NCI-H1092 treated with DMSO at 0.1 percent for 48 hours (cell line): Measurements from ENCODE around the gene TNRC6A.
"Not testable (repeated sequence)": the region's sequence is repeated elsewhere in the genome, so short reads cannot be mapped to it uniquely, and the experiment has no call there.

Experiments
- DNase-seq: peaks from one replicate; lab custom pipeline; 2025; lab: John Stamatoyannopoulos, UW

The TNRC6A gene

DNA sequence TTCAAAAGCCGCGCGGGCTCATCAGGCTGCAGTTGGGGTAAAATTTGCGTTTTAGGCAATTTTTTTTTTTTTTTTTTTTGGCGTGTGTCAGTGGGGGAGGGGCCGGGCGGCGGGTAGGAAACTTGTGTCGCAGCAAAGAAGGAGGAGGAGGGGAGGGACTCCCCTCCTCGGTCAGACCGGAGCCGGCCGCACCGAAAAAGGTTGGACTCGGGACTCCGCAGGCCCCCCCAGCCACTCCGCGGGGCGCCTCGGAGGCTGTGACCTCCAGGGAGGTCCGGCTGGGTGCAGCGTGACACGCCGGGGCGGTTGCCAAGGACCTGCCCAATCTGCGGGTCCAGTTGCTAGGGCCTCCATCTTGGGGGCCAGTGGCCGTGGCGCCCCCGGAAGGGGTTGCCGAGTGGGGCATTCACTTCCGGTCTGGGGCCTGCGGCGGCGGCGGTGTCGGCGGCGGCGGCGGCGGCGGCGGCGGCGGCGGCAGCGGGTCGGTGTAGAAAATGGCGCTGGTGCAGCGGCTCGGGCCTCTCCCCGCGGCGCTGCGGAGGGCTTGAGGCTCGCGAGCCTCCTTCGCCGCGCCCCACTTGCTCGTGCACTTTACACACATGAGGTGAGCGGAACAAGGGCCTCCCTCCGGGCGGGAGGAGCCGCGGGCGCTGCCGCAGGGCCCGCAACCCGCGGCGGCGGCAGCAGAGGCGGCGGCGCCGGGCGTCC lies at the start of gene TNRC6A:
Gene TNRC6A, plus strand, starts transcription at position 409 of the 708 bp plus-strand sequence. Its CDS starts 191 bp downstream, at position 600.
- DNase-seq: peak; percentile 85

DNA sequence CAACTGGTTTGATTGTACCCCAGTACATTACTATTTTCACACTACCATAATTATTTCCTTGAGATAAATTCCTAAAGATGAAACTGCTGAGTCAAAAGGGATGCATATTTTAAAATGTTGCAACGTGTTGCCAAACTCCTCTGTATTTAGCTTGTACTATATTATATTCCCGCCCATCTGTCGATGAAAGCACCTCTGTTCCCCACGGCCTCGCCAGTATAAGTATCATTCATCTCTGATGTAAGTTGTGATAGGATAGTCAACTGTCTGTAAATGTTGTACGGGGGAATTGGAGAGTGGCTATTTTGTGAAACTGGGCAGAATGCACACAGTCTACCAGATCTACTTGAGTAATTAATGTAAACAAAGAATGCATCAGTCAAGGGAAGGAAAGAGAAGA lies 47.7 kb upstream of the TNRC6A start:
- no peak for DNase-seq

DNA sequence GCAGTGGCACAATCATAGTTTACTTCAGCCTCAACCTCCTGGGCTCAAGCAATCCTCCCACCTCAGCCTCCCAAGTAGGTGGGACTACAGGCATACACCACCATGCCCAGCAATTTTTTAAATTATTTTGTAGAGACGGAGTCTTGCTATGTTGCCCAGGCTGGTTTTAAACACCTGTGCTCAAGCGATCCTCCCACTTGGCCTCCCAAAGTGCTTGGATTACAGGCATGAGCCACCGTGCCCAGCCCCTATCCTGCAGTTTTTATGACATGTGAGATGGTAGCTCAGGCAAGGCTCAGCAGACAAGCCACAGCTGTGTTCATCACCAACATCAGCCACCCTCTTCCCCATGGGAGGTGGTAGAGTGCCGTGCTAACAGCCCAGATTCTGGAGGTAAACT lies 46.2 kb upstream of the TNRC6A start:
- DNase-seq: no peak

DNA sequence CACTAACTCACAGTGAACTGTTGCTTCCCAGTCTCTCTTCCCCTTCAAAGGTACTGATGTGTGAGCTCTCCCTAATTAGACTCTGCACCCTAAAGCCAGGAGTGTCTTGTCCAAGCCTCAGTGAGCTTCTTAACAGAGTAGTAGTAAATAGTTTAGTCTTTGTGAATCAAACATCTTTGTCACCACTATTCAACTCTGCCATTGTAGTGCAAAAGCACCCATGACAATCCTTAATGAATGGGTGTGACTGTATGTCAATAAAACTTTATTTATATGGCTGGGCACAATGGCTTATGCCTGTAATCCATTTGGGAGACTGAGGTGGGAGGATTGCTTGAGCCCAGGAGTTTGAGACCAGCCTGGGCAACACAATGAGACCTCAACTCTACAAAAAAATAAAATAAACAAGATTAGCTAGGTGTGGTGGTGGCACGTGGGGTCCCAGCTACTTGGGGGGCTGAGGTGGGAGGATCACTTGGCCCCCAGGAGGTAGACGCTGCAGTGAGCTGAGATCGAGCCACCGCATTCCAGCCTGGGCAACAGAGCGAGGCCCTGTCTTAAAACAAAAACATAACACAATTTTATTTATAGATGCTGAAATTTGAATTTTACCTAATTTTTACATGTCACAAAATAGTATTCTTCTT lies 45.5 kb upstream of the TNRC6A start:
- DNase-seq: no peak

DNA sequence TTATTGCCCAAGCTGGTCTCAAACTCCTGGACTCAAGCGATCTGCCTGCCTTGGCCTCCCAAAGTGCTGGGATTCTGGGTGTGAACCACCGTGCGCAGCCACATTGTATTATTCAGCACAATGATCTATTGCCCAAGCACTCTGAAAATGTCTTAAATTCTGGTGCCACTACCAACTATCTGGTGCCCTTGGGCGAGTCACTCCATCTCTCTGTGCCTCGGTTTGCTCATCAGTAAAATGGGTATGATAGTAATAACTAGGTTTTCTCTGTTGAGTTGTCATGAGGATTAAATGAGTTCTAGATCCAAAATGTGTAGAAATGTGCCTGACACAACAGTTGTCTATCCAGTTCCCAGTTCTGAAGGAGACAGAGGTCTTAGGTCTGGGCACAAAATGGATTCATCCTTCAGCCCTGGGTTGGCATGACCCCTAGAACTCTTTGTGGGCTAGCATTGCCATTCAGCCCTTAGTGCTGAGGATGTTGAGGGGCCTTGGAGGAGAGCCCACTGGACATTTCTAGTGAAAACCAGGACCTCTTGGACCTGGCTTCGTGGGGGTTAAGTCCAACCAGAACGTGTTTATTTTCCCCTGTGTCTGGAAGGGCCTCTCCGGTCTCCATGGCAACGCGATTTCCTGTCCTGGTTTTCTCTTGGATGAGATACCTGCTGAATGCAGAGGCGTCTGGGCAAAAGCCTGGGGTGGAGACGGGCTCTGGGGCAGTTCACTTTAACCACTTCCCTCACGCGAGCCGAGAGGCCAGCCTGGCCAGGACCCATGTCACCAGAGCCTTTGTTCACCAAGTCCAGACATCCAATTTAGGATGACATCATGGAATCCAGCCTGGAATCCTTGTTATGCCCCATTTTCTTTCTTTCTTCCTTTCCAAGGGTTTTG lies 43.7 kb upstream of the TNRC6A start:
- peak; percentile 68 for DNase-seq

DNA sequence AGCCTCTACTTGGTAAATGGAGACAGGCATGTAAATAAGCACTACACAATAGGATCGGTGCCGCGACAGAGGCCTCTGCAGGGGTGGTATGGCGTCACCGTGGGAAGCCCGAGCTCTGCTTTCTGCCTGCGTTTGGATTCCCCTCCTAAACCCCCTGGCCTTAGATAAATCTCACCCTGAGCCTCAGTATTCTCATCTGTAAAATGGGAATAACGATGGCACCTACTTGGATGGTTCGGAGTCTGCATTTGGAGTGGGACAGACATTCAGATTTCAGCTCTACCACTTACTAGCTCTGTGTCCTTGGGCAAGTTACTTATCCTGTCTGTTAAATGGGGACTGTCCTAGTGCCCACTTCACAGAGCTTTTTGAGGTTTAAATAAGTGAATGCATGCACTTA lies 42.8 kb upstream of the TNRC6A start:
- no peak for DNase-seq

DNA sequence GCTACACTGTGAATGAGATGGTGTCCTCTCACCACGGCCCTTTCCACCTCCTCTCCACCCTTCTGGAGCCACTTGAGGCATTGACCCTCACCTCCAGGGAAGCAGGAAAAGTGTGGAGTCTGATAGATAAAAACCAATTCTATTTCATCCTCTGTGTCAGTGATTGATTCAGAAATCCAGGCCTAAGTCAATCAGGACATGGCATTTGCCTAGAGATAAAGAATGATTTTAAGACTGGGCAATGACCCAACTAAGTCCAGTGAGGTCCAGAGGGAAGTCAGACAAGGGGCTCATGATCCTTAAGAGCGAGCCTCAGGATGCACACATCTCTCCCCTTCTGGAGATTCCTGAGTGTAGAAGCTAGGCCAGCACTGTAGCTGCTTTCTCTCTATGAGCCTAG lies 41.1 kb upstream of the TNRC6A start:
- DNase-seq: no peak

DNA sequence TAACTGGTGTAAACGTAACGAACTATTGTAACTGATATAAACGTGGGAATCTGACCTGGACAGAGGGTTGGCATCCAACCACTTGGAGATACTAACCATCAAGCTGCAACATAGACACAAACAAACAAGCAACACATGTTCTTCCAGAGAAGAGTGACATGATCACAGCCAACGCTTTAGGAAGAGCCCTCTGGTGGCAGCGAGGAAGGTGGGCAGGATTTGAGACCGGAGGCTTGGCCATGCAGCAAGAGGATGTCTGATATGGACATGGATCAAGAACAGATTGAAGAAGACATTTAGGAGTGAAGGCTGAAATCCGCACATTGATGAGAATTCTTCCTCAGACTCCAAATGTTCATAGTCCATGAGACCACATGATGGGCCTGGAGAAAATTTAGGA lies 40.3 kb upstream of the TNRC6A start:
- DNase-seq: no peak

DNA sequence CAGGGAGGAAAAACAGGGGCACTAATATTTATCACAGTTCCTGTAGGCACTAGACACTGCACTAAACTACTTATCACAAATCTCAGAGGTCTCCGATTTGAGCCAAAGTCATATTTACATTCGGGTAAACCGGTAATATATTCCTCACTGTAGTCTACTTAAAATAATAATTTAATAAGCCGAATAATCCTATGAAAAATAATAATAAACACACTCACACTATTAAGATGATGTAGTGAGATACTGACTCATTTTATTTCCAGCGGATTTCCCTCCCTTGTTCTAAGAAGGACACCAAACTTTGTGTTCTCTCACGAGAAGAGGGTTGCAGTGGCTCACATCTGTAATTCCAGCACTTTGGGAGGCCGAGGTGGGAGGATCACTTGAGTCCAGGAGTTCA lies 36.6 kb upstream of the TNRC6A start:
- DNase-seq: no peak

DNA sequence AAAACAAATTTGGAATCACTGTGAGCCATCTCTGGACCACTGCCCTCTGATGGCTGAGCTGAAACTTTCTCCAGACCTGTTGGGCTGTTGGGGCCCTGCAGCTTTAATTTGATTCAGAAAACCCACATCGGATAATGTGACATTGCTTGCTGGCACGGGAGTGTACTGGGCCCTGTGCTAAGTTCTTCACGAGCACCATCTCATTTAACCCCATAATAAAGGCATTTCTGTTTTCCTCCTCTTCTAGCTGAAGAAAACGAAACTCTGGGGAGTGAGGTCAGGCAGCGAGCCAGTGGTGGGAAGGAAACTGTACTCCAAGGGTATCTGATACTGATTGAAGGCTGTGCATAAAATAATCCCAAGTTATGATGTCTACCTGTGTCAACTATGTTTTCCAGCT lies 34.5 kb upstream of the TNRC6A start:
- no peak for DNase-seq

DNA sequence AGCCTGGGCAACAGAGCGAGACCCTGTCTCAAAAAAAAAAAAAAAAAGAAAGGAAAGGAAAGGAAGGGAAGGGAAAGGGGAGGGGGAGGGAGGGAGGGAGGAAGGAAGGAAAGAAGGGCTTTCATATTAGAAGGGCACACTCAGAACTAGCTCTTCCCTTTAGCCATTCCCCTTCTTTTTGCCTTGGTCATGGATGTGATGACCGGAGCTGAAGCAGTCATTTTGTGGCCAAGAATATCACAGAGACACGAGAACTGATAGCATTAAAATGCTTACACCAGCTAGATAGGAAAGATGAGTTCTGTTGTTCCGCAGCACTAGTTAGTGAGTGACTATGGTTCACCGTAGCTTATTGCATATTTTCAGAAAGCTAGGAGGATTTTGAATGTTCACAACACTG lies 32.8 kb upstream of the TNRC6A start:
- DNase-seq: no peak

DNA sequence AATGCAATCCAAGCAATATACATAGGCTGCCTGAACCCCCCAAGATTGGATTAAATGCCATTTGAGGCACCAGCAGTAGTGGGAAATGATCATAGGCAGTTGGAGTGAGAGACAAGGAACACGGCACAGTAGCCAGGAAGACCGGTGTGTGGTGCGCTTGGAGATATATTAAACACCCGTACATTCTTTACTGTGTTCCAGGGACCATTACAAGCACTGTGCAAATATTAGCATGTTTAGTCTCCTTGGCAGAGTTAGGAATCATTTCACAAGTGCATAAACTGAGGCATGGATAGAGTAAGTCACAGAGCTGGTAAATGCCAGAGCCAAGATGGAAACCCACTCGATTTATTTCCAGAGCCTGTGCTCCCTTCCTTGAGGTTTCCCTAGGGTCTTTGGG lies 31.1 kb upstream of the TNRC6A start:
- no peak for DNase-seq

DNA sequence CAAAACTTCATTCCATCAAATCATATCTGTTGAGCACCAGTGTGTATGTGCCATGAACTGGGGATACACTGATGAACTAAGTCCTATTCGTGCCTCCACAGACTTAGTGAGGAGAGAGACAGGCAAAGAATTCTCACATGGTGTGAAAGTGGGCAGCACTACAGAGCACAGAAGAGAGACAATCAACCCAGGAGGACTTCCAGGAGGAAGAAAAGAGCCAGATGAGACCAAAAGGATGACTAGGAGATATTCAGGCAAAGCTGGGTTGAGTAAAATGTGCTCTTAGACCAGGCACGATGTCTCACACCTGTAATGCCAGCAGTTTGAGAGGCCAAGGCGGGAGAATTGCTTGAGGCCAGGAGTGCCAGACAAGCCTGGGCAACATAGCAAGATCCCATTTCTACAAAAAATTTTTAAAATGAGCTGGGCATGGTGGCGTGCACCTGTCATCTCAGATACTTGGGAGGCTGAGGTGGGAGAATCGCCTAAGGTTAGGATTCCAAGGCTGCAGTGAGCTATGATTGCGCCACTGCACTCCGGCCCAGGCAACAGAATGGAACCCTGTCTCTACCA lies 30.2 kb upstream of the TNRC6A start:
- no peak for DNase-seq

DNA sequence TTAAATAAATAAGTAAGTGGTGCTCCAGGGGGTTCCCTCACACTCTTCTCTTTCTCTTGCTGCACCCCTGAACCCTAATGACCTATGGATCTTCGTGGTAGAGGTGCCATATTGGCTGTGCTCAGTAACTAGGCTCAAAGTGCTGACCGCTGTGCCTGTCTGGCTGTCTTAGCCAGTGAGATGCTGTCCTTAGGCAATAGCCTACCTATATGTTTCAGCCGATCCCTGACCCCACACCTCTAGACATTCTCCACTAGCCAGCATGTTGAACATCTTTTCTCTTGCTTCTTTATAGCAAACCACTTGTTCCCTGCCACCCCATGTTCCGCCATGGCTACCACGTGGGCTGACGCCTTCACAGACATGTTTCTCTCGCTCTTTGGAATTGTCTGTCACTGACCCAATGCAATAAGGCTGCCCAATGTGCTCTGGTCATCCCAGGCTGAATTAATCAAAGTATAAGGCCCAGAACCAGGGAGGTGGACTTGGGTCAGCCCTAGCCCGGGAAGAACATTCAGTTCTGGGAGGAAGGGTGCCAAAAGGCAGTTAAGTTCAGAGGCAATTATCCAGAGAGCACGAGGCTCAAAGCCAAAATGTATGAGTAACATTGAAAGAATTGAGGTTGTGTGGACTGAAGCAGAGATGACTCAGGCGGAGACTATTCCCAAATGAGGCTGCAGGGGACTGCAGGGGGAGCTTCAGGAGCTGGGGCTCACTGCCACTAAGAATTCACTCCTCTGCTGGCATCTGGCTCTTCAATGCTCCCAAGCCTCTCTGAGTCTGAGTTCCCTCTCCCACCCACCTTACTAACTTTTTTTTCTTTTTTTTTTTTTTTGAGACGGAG lies 28.7 kb upstream of the TNRC6A start:
- no peak for DNase-seq

DNA sequence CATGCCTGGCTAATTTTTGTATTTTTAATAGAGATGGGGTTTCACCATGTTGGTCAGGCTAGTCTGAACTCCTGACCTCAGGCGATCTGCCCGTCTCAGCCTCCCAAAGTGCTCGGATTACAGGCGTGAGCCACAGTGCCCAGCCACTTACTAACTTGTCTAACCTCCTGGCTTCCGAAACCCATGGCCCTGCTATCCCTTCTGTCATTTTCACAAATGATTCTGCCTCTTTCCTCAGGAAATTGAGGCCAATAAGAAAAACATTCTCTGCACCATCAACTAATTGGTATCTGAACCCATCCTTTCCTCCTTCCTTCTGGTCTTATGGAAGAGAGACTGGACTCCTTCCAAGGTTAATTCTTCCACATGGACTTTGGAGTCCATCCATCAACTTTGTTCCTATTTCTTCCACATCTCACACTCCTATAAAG lies 27.9 kb upstream of the TNRC6A start:
- DNase-seq: no peak

DNA sequence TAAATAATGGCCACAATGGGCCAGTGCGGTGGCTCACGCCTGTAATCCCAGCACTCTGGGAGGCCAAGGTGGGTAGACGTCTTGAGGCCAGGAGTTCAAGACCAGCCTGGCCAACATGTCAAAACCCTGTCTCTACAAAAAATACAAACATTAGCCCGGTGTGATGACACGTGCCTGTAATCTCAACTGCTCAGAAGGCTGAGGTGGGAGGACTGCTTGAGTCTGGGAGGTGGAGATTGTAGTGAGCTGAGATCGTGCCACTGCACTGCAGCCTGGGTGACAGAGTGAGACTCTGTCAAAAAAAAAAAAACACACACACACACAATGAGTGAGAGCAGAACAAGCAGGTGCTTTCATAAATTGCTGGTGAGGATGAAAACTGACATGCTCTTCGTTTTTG lies 21.7 kb upstream of the TNRC6A start:
- DNase-seq: not testable (repeated sequence)

DNA sequence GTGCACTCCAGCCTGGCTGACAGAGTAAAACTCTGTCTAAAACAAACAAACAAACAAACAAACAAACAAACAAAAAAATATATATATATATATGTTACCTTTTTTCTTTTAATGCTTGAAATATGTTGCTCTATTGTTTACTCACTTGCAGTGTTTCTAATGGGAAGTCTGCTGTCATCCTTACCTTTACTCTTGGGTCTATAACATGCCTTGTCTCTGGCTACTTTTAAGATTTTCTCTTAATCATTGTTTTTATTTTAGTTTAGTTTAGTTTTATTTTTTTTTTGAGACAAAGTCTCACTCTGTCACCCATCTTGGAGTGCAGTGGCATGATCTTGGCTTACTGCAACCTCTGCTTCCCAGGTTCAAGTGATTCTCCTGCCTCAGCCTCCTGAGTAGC lies 16.1 kb upstream of the TNRC6A start:
- no peak for DNase-seq

DNA sequence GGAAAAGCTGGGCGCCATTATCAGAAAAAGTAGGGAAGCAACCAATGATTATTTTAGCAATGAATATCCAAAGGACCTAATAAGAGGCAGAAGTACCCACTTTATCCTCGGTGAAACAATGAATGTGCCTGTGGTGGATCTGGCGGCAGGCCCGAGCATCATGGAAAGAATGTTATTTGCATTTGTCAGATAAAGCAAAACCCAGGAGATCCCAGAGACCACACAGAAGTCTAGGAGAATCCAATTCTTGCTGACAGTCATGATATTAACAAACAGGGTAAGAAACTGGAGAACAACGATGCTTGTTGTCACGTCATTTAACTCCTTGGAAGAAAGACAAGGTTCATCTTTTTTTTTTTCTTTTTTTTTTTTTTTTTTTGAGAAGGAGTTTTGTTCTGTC lies 12.0 kb upstream of the TNRC6A start:
- no peak for DNase-seq

DNA sequence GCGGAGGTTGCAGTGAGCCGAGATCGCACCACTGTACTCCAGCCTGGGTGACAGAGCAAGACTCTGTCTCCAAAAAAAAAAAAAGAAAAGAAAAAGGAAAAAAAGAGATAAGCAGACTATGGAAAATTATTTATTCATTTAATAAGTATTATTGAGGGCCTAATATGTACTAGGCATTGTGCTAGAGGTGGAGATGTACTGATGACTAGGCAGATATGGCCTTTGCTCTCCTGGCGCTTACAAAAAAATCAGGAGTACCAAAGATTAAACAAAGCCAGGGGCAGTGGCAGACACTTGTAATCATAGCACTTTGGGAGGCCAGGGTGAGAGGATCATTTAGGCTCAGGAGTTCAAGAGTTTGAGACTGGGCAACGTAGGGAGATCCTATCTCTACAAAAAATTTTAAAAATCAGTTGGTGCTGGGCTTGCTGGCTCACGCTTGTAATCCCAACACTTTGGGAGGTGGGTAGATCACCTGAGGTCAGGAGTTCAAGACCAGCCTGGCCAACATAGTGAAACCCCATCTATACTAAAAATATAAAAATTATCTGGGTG lies 10.4 kb upstream of the TNRC6A start:
- no peak for DNase-seq

DNA sequence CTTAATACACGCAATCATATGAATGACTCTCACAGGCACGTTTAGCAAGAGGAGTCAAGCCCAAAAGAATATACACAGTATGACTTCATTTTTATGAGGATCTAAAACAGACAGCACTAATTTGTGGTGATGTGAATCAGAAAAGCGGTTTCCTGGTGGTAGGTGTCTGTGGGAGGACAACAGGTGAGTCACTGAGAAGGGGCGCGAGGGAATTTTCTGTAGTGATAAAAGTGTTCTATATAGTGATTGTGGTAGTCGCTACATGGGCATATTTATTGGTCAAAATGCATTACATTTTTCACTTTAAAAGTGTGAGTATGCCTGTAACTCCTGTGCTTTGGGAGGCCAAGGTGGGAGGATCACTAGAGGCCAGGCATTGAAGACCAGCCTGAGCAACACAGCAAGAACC lies 7.6 kb upstream of the TNRC6A start:
- no peak for DNase-seq

DNA sequence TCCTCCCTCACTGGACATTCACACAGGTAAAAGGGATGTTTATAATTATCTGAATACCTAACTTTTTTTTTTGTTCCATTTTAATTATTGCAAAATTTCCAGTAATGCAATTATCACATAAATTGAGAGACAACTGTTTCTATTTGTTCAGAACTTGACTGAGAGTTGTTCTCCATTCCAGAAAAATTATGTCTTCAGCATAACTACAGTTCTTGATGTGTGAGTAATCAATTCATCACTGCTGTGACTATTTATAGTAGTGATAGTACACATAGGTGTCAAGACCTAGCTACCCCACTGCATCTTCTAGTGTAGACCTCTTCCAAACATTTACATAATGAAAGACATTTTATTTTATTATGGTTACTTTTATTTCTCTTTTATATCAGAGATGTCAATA lies 5.8 kb upstream of the TNRC6A start:
- no peak for DNase-seq
